ENCODE measurements around the gene HOGA1.
"Not testable (repeated sequence)": the region's sequence is repeated elsewhere in the genome, so short reads cannot be mapped to it uniquely, and the experiment has no call there.

Gene HOGA1

DNA sequence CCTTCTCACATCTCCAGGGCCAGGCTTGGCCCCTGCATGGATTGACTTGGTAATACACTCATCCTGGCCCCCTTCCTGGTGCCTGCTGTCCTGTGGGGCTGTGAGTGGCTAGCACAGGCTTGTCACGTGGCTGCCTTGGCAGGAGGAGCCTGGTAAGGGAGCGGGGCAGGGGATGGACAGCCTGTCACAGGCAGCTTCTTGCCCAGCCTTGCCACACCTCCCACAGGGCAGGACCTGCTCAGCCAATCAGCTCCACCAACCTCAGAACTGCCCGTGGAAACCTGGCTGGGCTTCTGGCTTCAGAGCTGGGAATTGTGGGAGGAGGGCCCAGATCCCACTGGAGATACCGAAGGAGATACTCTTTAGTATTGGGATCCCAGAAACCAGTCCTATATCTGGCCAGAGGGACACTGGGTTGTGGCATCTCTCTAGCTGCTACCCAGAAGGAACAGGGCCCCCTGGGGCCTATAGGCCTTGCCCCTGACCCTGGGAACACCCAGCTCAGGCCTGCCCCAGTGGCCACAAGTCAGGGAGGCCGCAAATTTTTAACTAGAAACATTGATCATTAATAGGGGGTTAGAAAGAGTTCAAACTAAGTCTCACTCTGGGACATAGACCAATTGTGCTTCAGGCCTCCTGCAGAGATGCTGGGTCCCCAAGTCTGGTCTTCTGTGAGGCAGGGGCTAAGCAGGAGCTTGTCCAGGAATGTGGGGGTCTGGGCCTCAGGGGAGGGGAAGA lies at the start of gene HOGA1:
Gene HOGA1, plus strand, starts transcription at position 330 of the 738 bp plus-strand sequence. Its CDS starts 315 bp downstream, at position 645.
- DNase-seq = no peak

DNA sequence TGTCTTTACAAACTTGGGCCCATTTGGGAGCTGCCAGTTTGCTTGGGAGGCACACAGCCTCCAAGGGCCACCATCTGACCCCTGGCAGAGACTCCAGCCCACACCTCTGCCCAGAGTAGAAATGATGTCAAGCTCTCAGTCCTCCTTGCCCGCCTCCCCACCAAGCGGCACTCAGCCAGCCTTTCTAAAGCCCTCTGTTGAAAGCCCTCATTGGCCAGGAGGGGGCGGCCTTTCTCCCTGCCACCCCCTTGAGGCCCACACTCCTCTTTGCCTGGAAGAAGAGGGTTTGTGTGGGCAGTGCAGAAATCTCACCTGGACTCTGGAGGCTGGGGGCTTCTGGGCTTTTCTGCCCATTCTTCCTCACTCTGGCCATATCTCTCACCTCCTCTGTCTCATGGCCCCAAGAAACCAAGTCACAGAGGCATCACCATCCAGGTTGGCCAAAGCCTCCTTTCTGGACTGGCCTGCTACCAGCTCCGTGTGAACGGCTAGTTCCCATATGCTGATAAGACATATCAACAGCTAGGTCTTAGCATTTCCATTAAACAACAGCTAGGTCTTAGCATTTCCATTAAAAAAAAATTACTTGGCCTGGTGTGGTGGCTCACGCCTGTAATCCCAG lies 49.3 kb upstream of the HOGA1 start:
- no peak for DNase-seq

GRCh38 chr10:97537186-97537869 lies 46.9 kb upstream of the HOGA1 start:
- no peak for DNase-seq

DNA sequence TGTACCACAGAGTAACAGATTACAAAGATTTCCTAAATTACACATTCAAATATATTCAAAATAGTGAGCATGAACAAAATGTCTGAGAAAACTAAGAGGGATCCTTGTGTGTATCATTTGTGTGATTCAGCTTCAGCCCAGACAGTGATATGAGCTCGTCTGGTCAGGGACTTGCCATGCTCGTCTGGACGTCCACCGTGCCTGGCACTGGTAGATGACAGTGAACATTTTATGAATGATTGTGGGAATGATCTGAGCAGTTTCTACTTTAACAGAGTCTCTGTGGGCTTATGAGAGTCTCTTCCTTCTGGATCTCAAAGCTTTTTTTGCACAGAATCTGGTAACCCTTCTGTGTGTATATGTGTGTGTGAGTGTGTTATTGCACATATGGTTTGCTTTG lies 45.8 kb upstream of the HOGA1 start:
- no peak for DNase-seq

- DNase-seq = no peak
Observed at GRCh38 chr10:97538839-97539238, 45.4 kb upstream of the HOGA1 start.

- no peak for DNase-seq
Observed at GRCh38 chr10:97539523-97540200, 44.5 kb upstream of the HOGA1 start.

- DNase-seq = no peak
Observed at GRCh38 chr10:97540669-97541500, 43.3 kb upstream of the HOGA1 start.

- no peak for DNase-seq
Observed at GRCh38 chr10:97542169-97543024, 41.8 kb upstream of the HOGA1 start.

DNA sequence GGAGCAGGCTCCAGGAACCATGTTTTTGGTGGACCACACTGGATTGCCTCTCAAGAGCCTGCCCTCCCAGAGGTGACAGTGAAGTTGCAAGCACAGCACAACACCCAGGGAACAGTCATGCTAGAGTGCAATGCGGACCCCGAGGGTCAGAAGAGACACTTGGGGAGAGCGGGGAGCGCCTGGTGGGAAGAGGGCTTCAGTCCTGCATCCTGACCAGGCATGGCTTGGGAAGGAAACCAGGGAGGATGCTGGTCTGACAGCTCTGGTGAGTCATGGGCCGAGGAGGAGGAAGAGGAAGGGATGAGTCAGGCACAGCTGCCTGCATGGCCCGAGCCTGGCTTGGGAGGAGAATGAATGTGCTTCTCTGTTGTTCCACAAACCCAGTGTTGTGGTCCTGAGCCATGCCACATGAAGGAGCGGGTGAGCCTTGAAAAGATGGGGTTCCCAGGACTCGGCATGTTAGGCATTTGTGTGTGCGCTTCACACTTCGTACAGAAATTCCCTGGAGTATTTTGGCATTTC lies 41.1 kb upstream of the HOGA1 start:
- no peak for DNase-seq

DNA sequence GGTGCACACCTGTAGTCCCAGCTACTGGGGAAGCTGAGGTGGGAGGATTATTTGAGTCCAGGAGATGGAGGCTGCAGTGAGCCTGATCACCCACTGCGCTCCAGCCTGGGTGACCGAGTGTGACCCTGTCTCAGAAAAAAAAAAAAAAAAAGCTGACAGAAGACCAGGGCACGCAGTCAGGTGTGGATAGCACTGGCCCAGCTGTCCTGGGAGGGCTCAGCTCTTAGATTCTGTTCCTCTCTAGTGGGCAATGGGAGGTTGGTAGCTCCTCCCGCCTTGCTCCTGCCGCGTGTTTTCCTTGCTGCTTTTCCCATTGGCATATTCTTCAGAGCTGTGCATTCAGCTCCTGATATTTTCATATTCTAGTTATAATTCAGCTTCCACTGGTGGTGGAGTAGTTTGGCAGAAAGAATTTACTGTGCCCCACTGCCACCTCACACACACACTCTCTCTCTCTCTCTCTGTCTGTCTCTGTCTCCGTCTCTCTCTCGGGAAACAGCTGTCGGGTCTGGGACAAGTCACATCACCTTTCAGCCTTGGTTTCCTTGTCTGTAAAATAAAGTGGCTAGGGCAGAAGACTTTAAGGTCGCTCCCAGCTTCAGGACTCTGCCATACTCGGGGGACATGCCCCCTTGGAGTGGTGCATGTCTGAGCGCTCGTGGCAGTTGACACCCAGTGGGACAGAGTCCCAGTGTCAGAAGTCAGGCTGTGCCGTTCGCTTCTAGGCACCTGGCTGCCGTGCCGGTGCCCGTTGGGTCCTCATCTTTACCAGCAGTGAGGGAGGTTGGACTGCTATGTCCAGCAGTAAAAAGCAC lies 37.5 kb upstream of the HOGA1 start:
- no peak for DNase-seq

DNA sequence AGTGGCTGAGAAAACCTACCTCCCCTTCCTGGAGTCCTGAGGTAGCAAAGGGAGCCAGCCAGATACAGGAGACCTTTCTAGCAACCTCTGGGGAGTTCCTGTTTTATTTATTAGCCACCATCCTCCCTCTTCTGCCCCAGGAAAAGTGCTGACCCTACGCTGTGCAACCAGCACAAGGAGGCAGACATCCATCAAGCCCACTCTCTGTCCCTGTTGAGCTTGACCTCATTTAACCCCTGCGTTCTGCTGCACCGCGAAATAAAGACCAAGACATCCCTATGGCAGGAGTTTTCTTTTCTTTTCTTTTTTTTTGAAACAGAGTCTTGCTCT lies 37.0 kb upstream of the HOGA1 start:
- DNase-seq = no peak

- no peak for DNase-seq
Observed at GRCh38 chr10:97547962-97548361, 36.2 kb upstream of the HOGA1 start.

DNA sequence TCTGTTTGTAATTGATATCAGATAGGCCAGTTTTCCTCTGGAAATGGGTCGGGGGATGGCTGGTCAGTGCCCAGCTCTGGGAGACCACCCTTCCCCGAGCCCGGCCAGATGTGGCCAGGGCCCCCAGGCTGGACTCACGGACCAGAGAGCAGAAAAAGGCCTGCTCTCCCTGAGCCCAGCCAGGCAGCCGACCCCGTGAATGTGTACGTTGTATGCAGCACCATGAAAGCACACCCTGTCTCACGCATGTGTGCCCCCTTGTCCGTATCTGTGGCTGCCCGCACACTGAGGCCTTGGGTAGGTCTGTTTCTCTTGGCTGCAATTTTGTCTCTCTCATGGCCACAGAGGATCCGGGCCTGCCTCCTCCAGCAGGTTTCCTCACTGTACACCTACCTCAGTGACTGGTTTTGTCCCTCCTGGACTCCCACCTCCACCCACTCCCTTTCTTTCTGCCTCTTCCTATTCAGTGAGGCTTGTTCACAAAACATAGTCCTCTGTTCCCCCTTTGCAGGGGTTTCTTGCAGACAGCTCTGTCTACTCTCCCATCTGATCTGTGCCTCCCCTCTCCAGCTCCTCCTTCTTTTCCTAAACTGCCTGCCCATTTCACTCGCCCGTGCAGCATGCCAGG lies 35.2 kb upstream of the HOGA1 start:
- DNase-seq = no peak

GRCh38 chr10:97549587-97550322 lies 34.4 kb upstream of the HOGA1 start:
- DNase-seq = peak; percentile 46 to 79 (median 56)

DNA sequence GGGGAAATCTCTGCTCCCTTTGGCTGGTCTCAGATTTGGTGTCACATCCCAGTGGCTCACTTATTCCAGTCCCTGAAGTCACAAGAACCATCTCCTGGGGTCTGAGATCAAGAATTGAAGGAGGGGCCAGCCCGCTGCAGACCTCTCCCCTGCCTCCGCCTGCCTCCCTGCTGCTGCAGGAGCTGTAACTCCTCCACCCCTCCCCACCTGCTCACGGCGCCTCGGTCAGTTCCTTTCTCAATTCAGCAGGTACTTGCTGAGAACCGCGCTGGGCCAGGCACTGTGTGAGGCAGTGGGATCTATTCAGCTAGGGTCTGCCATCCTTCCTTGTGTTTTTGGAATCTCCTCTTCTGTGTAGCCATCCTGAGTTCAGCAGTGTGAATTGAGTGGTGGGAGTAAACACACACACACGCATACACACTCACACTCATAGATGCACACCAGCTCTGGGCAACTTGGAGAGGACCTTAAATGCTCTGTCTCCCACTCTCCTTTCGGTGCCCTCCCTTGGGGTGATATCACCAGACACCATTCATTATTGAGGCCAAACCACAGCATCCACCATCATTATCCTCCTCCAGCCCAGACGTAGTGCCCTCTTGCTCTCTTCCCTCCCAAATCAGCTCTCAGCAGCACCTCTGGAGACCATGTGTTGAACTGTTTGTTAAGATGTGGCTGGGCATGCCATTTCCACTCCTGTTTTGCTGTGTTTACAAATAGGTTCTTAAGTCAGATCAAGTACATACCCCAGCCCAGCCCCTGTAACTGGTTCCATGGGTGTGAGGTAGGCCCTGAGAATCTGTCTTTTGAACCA lies 33.6 kb upstream of the HOGA1 start:
- peak in 2 of 3 experiments; percentile 22 to 28 for DNase-seq

GRCh38 chr10:97551271-97551670 lies 32.9 kb upstream of the HOGA1 start:
- DNase-seq = no peak

DNA sequence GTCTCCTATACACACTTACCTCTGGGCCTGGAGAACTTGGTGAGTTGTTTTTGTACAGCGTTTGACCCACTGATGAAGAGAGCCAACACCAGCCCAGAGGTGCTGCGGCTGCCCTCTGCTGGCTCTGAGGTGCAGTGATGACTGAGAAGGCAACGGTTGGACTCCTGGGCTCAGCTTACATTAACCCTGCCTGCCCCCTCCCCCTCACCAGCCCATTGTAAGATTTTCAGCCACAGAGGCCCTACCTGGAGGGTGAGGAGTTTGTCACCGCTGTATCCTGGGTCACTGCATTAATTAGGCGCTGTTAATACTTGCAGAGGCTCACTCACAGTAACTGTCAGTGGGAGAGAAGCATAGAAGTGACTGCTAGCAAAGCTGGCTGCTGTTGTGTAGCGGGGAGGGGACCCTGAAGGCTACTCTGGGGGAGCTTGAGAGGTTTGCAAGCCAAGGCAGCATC lies 30.6 kb upstream of the HOGA1 start:
- DNase-seq = peak; percentile 30 to 64 (median 54)

DNA sequence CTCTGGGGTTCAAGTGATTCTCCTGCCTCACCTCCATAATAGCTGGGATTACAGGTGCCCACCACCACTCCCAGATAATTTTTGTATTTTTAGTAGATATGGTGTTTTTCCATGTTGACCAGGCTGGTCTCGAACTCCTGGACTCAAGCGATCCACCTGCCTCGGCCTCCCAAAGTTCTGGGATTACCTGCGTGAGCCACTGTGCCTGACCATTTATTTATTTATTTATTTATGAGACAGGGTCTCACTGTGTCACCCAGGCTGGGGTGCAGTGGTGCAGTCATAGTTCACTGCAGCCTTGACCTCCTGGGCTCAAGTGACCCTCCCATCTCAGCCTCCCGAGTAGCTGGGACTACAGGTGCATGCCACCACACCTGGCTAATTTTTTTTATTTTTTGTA lies 29.9 kb upstream of the HOGA1 start:
- DNase-seq = not testable (repeated sequence)

Measured in NCI-H1417 (cell line).